Activated naive CD8-positive, alpha-beta T cell treated with anti-CD3 and anti-CD28 coated beads for 36 hours (primary cell): ENCODE measurements around the gene PRKCI. TPM values are rescaled to one million over a fixed set of nuclear protein-coding genes. Genes with fewer than 3 reads are reported as not detected.
"Not testable (repeated sequence)": the region's sequence is repeated elsewhere in the genome, so short reads cannot be mapped to it uniquely, and the experiment has no call there.

Experiments
- DNase-seq: peaks from one replicate; pipeline ENCODE4 v3.0.0; 2021
- H3K27ac Mint-ChIP-seq: one replicate; pipeline ENCODE4 v1.8.0; 2022; ENCODE audit warnings: mild to moderate bottlenecking, moderate library complexity, mixed read lengths
- H3K27me3 Mint-ChIP-seq: one replicate; pipeline ENCODE4 v1.8.0; 2022; ENCODE audit warnings: mild to moderate bottlenecking, mixed read lengths
- H3K36me3 Mint-ChIP-seq: one replicate; pipeline ENCODE4 v1.8.0; 2021; ENCODE audit warnings: mild to moderate bottlenecking, mixed read lengths
- H3K4me1 Mint-ChIP-seq: one replicate; pipeline ENCODE4 v1.8.0; 2021; ENCODE audit warnings: mixed read lengths
- H3K4me3 Mint-ChIP-seq: one replicate; pipeline ENCODE4 v1.8.0; 2022; ENCODE audit warnings: mild to moderate bottlenecking, moderate library complexity, mixed read lengths
- H3K9me3 Mint-ChIP-seq: one replicate; pipeline ENCODE4 v1.8.0; 2022; ENCODE audit warnings: mixed read lengths
- total RNA-seq, 2 experiments: library from RNA; stranded (reverse); gene quantifications; one replicate each; pipeline ENCODE4 v1.2.3, GENCODE V29; 2021

PRKCI gene
- total RNA-seq, 2 experiments from 2014 or later: 19.3 to 22.8 TPM

DNA sequence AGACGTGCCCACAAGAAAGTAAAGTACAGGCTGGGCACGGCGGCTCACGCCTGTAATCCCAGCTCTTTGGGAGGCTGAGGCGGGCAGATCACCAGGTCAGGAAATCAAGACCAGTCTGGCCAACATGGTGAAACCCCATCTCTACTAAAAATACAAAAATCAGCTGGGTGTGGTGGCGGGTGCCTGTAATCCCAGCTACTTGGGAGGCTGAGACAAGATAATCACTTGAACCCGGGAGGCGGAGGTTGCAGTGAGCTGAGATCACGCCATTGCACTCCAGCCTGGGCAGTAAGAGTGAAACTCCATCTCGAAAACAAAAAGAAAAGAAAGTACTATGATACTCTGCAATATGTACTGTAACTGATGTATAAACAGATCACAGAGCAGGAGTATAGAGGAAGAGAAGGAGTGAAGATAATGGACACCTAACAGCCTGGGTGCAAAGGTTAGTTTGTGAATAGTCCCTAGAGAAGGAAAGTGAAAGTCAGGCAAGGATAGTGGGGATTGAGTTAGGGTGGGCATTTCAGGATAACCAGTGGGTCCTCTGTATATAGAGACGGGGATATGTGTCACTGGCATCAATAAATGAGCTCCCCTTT lies 16.0 kb upstream of the PRKCI start:
- not testable (repeated sequence) for H3K4me3 Mint-ChIP-seq, H3K9me3 Mint-ChIP-seq, H3K27ac Mint-ChIP-seq, H3K36me3 Mint-ChIP-seq, DNase-seq, H3K4me1 Mint-ChIP-seq
- H3K27me3 Mint-ChIP-seq: peaks cover 17% of the 10 kb centered on the region

DNA sequence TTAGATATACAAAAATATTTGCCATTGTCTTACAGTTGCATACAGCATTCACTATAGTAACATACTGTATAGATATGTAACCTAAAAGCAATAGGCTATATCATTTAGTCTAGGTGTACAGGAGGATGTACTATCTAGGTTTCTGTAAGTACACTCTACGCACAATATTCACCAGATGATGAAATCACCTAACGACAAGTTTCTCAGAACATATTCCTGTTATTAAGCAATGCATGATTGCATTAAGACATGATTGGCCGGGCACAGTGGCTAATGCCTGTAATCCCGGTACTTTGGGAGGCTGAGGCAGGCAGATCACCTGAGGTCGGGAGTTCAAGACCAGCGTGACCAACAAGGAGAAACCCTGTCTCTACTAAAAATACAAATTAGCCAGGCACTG lies 14.5 kb upstream of the PRKCI start:
- peaks cover 17% of the 10 kb centered on the region for H3K27me3 Mint-ChIP-seq
- H3K36me3 Mint-ChIP-seq: peaks cover 2% of the 10 kb centered on the region
- no peak for DNase-seq
- no peak overlapping the region for H3K27ac Mint-ChIP-seq
- peaks cover 2% of the 10 kb centered on the region for H3K9me3 Mint-ChIP-seq
- H3K4me1 Mint-ChIP-seq: no peaks in the 10 kb centered on the region
- no peak overlapping the region for H3K4me3 Mint-ChIP-seq

- peaks cover 2% of the 10 kb centered on the region for H3K9me3 Mint-ChIP-seq
- H3K36me3 Mint-ChIP-seq: peaks cover 2% of the 10 kb centered on the region
- H3K4me1 Mint-ChIP-seq: no peaks in the 10 kb centered on the region
- H3K4me3 Mint-ChIP-seq: no peak overlapping the region
- H3K27ac Mint-ChIP-seq: no peak overlapping the region
- no peak for DNase-seq
- H3K27me3 Mint-ChIP-seq: peaks cover 3% of the 10 kb centered on the region
Measured at GRCh38 chr3:170211668-170212067, 10.6 kb upstream of the PRKCI start.

DNA sequence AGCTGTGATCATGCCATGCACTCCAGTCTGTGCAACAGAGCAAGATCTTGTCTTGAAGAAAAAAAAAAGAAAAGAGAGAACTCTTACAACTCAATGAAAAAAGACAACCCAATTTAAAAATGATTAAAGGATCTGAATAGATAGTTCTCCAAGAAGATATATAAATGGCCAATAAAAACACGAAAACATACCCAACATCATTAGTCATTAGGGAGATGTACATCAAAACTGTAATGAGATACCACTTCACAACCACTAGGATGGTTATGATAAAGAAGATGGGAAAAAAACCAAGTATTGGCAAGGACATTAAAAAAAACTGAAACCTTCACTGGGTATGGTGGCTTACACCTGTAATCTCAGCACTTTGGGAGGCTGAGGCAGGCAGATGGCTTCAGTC lies 2.4 kb upstream of the PRKCI start:
- peak overlapping the region; percentile 8 for H3K4me3 Mint-ChIP-seq
- H3K27me3 Mint-ChIP-seq: no peaks in the 10 kb centered on the region
- H3K9me3 Mint-ChIP-seq: peaks cover 2% of the 10 kb centered on the region
- H3K4me1 Mint-ChIP-seq: peaks cover 19% of the 10 kb centered on the region
- no peak for DNase-seq
- H3K36me3 Mint-ChIP-seq: no peaks in the 10 kb centered on the region
- H3K27ac Mint-ChIP-seq: no peak overlapping the region

DNA sequence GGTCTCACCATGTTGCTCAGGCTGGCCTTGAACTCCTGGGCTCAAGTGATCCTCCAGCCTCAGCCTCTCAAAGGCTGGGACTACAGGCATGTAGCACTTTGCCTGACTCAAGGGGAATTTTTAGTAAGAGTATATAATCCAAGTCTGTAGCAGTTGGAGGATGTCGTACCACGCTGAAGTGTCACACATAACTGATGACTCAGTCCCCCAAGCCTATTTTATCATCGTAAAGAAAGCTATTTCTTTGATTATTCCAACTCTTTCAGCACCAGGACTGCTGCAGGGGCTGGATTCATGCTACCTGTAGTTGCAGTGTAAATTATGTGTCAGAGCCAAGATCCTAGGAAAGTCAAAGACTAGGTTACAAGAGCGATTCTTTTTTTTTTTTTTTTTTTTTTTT lies 1.4 kb upstream of the PRKCI start:
- DNase-seq: no peak
- H3K27me3 Mint-ChIP-seq: no peaks in the 10 kb centered on the region
- H3K27ac Mint-ChIP-seq: no peak overlapping the region
- H3K36me3 Mint-ChIP-seq: peaks cover under 1% of the 10 kb centered on the region
- peaks cover 26% of the 10 kb centered on the region for H3K4me1 Mint-ChIP-seq
- H3K4me3 Mint-ChIP-seq: peak overlapping the region; percentile 54
- H3K9me3 Mint-ChIP-seq: peaks cover 2% of the 10 kb centered on the region

- H3K9me3 Mint-ChIP-seq: no peaks in the 10 kb centered on the region
- H3K36me3 Mint-ChIP-seq: peaks cover 4% of the 10 kb centered on the region
- H3K27me3 Mint-ChIP-seq: no peaks in the 10 kb centered on the region
- DNase-seq: peak; percentile 45
- H3K4me3 Mint-ChIP-seq: peak overlapping the region; percentile 86
- H3K4me1 Mint-ChIP-seq: peaks cover 33% of the 10 kb centered on the region
- peak overlapping the region; percentile 72 for H3K27ac Mint-ChIP-seq
Measured at GRCh38 chr3:170222647-170223541, 670 bp downstream of the PRKCI start.

- Mint-ChIP-seq H3K27ac (no peak overlapping the region), H3K4me3 (no peak overlapping the region), H3K9me3 (no peaks in the 10 kb centered on the region), H3K4me1 (peaks cover 38% of the 10 kb centered on the region), H3K36me3 (peaks cover 7% of the 10 kb centered on the region), H3K27me3 (no peaks in the 10 kb centered on the region)
- DNase-seq: no peak
Measured at GRCh38 chr3:170225166-170225565, 2.9 kb downstream of the PRKCI start.

DNA sequence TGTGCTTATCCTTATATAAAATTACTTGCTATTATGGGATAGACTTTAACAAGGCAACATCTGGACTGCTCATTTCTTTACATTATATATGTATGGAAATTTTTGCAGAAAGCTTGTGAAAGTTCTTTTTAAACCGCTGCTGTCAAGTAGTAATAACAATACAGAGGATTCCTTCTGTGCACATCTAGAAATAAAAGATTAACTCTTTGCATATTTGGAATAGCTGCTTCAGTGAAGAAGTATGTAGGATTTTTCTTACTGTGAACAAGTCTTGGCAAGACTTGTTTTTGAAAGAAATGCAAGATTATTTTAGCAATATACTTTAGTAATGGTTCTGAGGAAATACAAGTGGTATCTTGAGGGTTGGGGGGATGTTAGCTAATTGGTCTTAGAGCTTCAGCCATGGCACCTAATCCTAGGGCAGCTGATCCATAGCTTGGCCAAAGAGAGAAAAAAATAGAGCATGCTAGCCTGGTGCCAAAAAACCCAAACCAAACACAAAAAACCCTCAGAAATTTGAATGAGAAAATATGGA lies 4.3 kb downstream of the PRKCI start:
- Mint-ChIP-seq H3K36me3 (peaks cover 7% of the 10 kb centered on the region), H3K27me3 (no peaks in the 10 kb centered on the region), H3K4me1 (peaks cover 35% of the 10 kb centered on the region), H3K4me3 (no peak overlapping the region), H3K27ac (no peak overlapping the region), H3K9me3 (no peaks in the 10 kb centered on the region)
- DNase-seq: no peak

- Mint-ChIP-seq H3K4me3 (no peak overlapping the region), H3K27me3 (no peaks in the 10 kb centered on the region), H3K9me3 (no peaks in the 10 kb centered on the region), H3K36me3 (peaks cover 7% of the 10 kb centered on the region), H3K27ac (no peak overlapping the region), H3K4me1 (peaks cover 29% of the 10 kb centered on the region)
- DNase-seq: no peak
Measured at GRCh38 chr3:170228093-170228766, 6.0 kb downstream of the PRKCI start.

GRCh38 chr3:170232266-170232665 lies 10.0 kb downstream of the PRKCI start:
- H3K4me1 Mint-ChIP-seq: peaks cover 10% of the 10 kb centered on the region
- no peaks in the 10 kb centered on the region for H3K9me3 Mint-ChIP-seq
- no peak overlapping the region for H3K27ac Mint-ChIP-seq
- H3K4me3 Mint-ChIP-seq: no peak overlapping the region
- no peak for DNase-seq
- no peaks in the 10 kb centered on the region for H3K27me3 Mint-ChIP-seq
- peaks cover 14% of the 10 kb centered on the region for H3K36me3 Mint-ChIP-seq

DNA sequence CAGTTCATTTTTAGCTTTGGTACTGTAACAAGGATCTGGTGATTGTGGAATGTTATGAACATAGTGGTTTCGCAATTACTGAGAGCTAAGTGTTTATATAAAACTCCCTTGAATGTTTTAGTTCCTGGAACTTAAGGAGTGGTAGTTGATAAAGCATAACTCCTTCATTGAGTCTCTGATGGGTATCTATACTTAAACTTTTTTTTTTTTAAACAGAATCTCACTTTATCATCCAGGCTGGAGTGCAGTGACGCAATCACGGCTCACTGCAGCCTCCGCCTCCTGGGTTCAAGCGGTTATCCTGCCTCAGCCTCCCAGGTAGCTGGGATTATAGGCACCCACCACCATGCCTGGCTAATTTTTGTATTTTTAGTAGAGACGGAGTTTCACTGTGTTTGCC lies 11.3 kb downstream of the PRKCI start:
- H3K9me3 Mint-ChIP-seq: no peaks in the 10 kb centered on the region
- peaks cover 4% of the 10 kb centered on the region for H3K4me1 Mint-ChIP-seq
- no peak for DNase-seq
- H3K27me3 Mint-ChIP-seq: no peaks in the 10 kb centered on the region
- peaks cover 14% of the 10 kb centered on the region for H3K36me3 Mint-ChIP-seq
- H3K4me3 Mint-ChIP-seq: no peak overlapping the region
- no peak overlapping the region for H3K27ac Mint-ChIP-seq

- no peak overlapping the region for H3K27ac Mint-ChIP-seq
- H3K4me1 Mint-ChIP-seq: no peaks in the 10 kb centered on the region
- no peaks in the 10 kb centered on the region for H3K9me3 Mint-ChIP-seq
- no peaks in the 10 kb centered on the region for H3K27me3 Mint-ChIP-seq
- H3K36me3 Mint-ChIP-seq: peaks cover 12% of the 10 kb centered on the region
- no peak for DNase-seq
- no peak overlapping the region for H3K4me3 Mint-ChIP-seq
Measured at GRCh38 chr3:170240142-170240541, 17.9 kb downstream of the PRKCI start.

DNA sequence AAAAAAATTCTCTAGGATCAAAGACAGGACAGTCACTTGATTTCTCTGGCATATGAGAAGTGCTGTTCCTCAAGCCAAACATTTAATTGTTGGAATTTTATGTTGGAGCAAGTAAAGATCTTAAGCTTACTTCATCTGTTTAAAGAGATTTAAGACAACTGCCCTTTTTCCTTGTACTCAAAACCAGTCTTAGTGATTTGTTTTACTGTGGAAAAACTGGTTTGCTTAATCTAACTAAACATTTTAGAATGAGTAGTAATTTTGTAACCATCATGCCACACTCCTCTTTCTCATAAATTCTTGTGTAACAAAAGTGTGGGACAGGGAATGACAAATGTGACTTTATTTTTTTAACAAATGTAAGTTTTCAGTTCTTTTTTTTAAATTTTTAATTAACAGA lies 18.4 kb downstream of the PRKCI start:
- no peaks in the 10 kb centered on the region for H3K9me3 Mint-ChIP-seq
- no peak overlapping the region for H3K27ac Mint-ChIP-seq
- H3K36me3 Mint-ChIP-seq: peaks cover 11% of the 10 kb centered on the region
- H3K4me3 Mint-ChIP-seq: no peak overlapping the region
- DNase-seq: no peak
- no peaks in the 10 kb centered on the region for H3K4me1 Mint-ChIP-seq
- no peaks in the 10 kb centered on the region for H3K27me3 Mint-ChIP-seq

- no peaks in the 10 kb centered on the region for H3K27me3 Mint-ChIP-seq
- no peak for DNase-seq
- H3K9me3 Mint-ChIP-seq: no peaks in the 10 kb centered on the region
- H3K36me3 Mint-ChIP-seq: peaks cover 11% of the 10 kb centered on the region
- H3K27ac Mint-ChIP-seq: no peak overlapping the region
- H3K4me3 Mint-ChIP-seq: no peak overlapping the region
- H3K4me1 Mint-ChIP-seq: peaks cover 9% of the 10 kb centered on the region
Measured at GRCh38 chr3:170244576-170244975, 22.4 kb downstream of the PRKCI start.

DNA sequence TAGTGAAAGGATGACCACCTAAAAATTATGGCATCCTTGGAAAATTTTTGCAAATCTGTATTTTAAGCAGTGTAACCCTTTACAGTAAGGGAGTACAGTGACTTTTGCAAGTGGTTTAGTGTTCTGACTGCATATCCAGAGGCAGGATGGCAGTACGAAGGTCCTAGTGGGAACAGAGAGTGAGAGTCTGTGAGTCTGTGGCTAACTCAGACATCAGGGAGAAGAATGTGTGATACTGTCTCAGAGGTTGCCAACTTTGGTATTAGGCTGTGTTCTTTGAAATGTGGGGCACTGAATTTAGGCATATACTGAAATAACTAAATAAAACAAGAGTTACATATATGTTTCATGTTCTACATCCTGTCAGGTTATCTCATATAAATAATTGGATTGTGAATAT lies 25.7 kb downstream of the PRKCI start:
- Mint-ChIP-seq H3K4me3 (no peak overlapping the region), H3K27me3 (no peaks in the 10 kb centered on the region), H3K4me1 (peaks cover 9% of the 10 kb centered on the region), H3K9me3 (peaks cover 2% of the 10 kb centered on the region), H3K27ac (no peak overlapping the region), H3K36me3 (peaks cover 12% of the 10 kb centered on the region)
- no peak for DNase-seq
